ENCODE data around the gene GGT1. TPM values are rescaled to one million over a fixed set of nuclear protein-coding genes. Genes with fewer than 3 reads are reported as not detected.

GGT1 gene
- total RNA-seq, 1 experiment from 2014 or later, result 2.2 TPM

DNA sequence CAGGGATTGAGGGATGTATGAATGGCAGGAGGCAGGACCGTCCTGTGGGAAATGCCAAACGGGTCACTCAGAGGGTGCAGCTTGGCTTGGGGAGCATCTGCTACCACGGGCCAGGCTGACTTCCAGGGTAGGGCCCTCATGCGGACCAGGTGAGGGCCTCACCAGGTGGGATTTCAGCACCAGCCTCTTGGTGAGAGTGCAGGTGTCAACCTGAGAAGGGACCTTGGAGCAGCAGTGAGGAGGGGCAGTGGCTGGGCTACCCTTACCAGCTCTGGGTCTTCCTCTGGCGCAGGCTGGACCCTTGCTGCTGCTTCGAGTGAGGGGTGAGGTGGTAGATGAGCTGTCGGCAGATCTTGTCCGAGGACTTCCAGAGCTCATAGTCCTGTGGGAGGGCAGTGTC, 15.0 kb upstream of the GGT1 start:
- H3K4me2 ChIP-seq (ENCODE audit: low read length), result no peak overlapping the region
- no peak overlapping the region for H3K27ac ChIP-seq (ENCODE audit: low read length)
- H3K9me3 ChIP-seq (ENCODE audit: low read length), result no peaks in the 10 kb centered on the region
- H3K4me1 ChIP-seq (ENCODE audit: insufficient read depth, low read length), result no peaks in the 10 kb centered on the region
- H3F3A ChIP-seq (ENCODE audit: low read length, unreplicated experiment), result no peaks in the 10 kb centered on the region
- no peak overlapping the region for H3K4me3 ChIP-seq (ENCODE audit: low read length)
- ATAC-seq (no peak), DNase-seq (no peak)
- ChIA-PET CTCF (no interaction called here), POLR2A (ENCODE audit: unreplicated experiment) (no interaction called here)
- no TSS peak for BruUV-seq (replicated peaks)
- H3K27me3 ChIP-seq (ENCODE audit: low read length), result no peaks in the 10 kb centered on the region
- no peaks in the 10 kb centered on the region for H4K20me1 ChIP-seq (ENCODE audit: low read length)
- H3K36me3 ChIP-seq (ENCODE audit: low read depth, low read length), result no peaks in the 10 kb centered on the region
- no peak overlapping the region for H3K9ac ChIP-seq (ENCODE audit: low read length)
- intact Hi-C loops (cut with micrococcal nuclease), result no loop called here
- no peaks in the 10 kb centered on the region for H3K9me2 ChIP-seq (replicated peaks; ENCODE audit: low read length)
- no peak overlapping the region for H2AFZ ChIP-seq (ENCODE audit: low read length)
- TF ChIP-seq EZH2 (IDR thresholded peaks at IDR 0.05; ENCODE audit: low read length, unreplicated experiment) (no peak), EZH2phosphoT487 (IDR thresholded peaks at IDR 0.05; ENCODE audit: borderline replicate concordance, low read length) (no peak)
- TF ChIP-seq, protein P1, sequence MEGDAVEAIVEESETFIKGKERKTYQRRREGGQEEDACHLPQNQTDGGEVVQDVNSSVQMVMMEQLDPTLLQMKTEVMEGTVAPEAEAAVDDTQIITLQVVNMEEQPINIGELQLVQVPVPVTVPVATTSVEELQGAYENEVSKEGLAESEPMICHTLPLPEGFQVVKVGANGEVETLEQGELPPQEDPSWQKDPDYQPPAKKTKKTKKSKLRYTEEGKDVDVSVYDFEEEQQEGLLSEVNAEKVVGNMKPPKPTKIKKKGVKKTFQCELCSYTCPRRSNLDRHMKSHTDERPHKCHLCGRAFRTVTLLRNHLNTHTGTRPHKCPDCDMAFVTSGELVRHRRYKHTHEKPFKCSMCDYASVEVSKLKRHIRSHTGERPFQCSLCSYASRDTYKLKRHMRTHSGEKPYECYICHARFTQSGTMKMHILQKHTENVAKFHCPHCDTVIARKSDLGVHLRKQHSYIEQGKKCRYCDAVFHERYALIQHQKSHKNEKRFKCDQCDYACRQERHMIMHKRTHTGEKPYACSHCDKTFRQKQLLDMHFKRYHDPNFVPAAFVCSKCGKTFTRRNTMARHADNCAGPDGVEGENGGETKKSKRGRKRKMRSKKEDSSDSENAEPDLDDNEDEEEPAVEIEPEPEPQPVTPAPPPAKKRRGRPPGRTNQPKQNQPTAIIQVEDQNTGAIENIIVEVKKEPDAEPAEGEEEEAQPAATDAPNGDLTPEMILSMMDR (conservative IDR thresholded peaks at IDR 0.05; ENCODE audit: low read depth, low read length), result no peak
- no peaks in the 10 kb centered on the region for H3K79me2 ChIP-seq (ENCODE audit: low read length)

- DNase-seq (peak; percentile 22), ATAC-seq (no peak)
- Histone ChIP-seq H3K4me1 (ENCODE audit: insufficient read depth, low read length) (no peaks in the 10 kb centered on the region), H2AFZ (ENCODE audit: low read length) (no peak overlapping the region), H3K9me3 (ENCODE audit: low read length) (no peaks in the 10 kb centered on the region), H3F3A (ENCODE audit: low read length, unreplicated experiment) (no peaks in the 10 kb centered on the region), H3K27me3 (ENCODE audit: low read length) (no peaks in the 10 kb centered on the region), H3K9me2 (replicated peaks; ENCODE audit: low read length) (no peaks in the 10 kb centered on the region), H4K20me1 (ENCODE audit: low read length) (no peaks in the 10 kb centered on the region), H3K27ac (ENCODE audit: low read length) (no peak overlapping the region), H3K36me3 (ENCODE audit: low read depth, low read length) (no peaks in the 10 kb centered on the region), H3K79me2 (ENCODE audit: low read length) (no peaks in the 10 kb centered on the region), H3K9ac (ENCODE audit: low read length) (no peak overlapping the region), H3K4me3 (ENCODE audit: low read length) (no peak overlapping the region), H3K4me2 (ENCODE audit: low read length) (no peak overlapping the region)
- BruUV-seq (replicated peaks), result no TSS peak
- intact Hi-C loops (cut with micrococcal nuclease), result no loop called here
- ChIA-PET CTCF (no interaction called here), POLR2A (ENCODE audit: unreplicated experiment) (interaction anchor here (0.6 kb wide), 1 partner anchor 1826 kb away, joined by 3 read pairs; no protein-coding TSS in a partner anchor)
- TF ChIP-seq EZH2phosphoT487 (IDR thresholded peaks at IDR 0.05; ENCODE audit: borderline replicate concordance, low read length) (no peak), EZH2 (IDR thresholded peaks at IDR 0.05; ENCODE audit: low read length, unreplicated experiment) (no peak)
- TF ChIP-seq, protein P1 (conservative IDR thresholded peaks at IDR 0.05; ENCODE audit: low read depth, low read length), result no peak
Measured at GRCh38 chr22:24588381-24588756, 14.6 kb upstream of the GGT1 start.

DNA sequence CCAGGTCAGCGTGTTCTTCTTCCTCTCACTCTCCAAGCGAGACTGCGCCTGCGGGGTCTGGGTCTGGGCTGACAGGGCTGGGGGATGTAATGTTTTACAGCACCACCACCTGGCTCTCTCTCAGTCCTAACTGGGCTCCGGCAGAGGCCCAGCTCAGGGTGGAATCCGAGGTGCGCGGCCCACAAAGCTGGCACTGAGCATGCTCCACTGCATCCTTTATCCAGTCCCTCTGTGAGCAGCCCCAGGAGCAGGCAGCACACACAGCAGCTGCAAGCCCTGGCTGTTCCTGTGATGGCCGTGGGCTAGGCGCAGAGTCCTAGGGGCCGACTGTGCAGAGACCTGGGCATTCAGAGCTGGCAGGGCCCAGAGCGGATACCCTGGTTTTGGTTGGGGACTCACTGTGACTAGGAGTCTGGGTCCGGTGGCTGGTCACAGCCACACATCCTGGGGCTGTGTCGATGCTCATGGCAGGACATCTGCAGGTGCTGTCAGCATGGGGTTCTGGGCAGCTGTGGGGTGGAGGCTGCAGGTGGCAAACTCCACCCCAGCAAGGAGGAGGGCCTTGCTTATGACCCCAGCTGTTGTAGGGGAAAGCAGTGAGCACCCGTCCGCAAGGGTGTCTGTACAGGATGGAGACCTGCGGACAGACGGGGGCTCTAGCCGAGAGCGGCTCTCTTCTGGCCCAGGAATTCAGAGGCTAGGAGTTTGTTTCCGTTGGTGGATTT, 14.1 kb upstream of the GGT1 start:
- Histone ChIP-seq H3K79me2 (ENCODE audit: low read length) (no peaks in the 10 kb centered on the region), H3K9me3 (ENCODE audit: low read length) (no peaks in the 10 kb centered on the region), H3F3A (ENCODE audit: low read length, unreplicated experiment) (no peaks in the 10 kb centered on the region), H3K9me2 (replicated peaks; ENCODE audit: low read length) (no peaks in the 10 kb centered on the region), H3K27ac (ENCODE audit: low read length) (no peak overlapping the region), H3K36me3 (ENCODE audit: low read depth, low read length) (no peaks in the 10 kb centered on the region), H3K4me2 (ENCODE audit: low read length) (no peak overlapping the region), H3K9ac (ENCODE audit: low read length) (no peak overlapping the region), H3K4me3 (ENCODE audit: low read length) (no peak overlapping the region), H3K4me1 (ENCODE audit: insufficient read depth, low read length) (no peaks in the 10 kb centered on the region), H2AFZ (ENCODE audit: low read length) (no peak overlapping the region), H4K20me1 (ENCODE audit: low read length) (no peaks in the 10 kb centered on the region), H3K27me3 (ENCODE audit: low read length) (no peaks in the 10 kb centered on the region)
- CTCF ChIA-PET, result no interaction called here
- POLR2A ChIA-PET (ENCODE audit: unreplicated experiment), result interaction anchor here (0.6 kb wide), 1 partner anchor 1825 kb away, joined by 3 read pairs; no protein-coding TSS in a partner anchor
- no TSS peak for BruUV-seq (replicated peaks)
- intact Hi-C loops (cut with micrococcal nuclease), result no loop called here
- TF ChIP-seq EZH2phosphoT487 (IDR thresholded peaks at IDR 0.05; ENCODE audit: borderline replicate concordance, low read length) (no peak), EZH2 (IDR thresholded peaks at IDR 0.05; ENCODE audit: low read length, unreplicated experiment) (no peak)
- TF ChIP-seq, protein P1 (conservative IDR thresholded peaks at IDR 0.05; ENCODE audit: low read depth, low read length), result no peak
- DNase-seq, result no peak
- ATAC-seq, result no peak
